OCI-LY1 (cell line): Measurements from ENCODE around the gene ITGB3.
"Not testable (repeated sequence)": the region's sequence is repeated elsewhere in the genome, so short reads cannot be mapped to it uniquely, and the experiment has no call there.

Experiments
- CTCF ChIP-seq: fragments of 200-600 bp; sonication (generic), shearing (Covaris generic); IDR thresholded peaks from 2 replicates; pipeline ENCODE4 v1.5.1; 2017; ENCODE audit warnings: mild to moderate bottlenecking, antibody characterized with exemption, low read length, moderate library complexity, mixed read lengths
- EZH2 ChIP-seq: fragments of 200-600 bp; sonication (generic), shearing (Covaris generic); IDR thresholded peaks from 2 replicates; pipeline ENCODE4 v1.8.0; 2017; ENCODE audit warnings: borderline replicate concordance, mixed run types, mild to moderate bottlenecking, antibody characterized with exemption, low read length, moderate library complexity, mixed read lengths

- TF ChIP-seq CTCF, EZH2: not testable (repeated sequence)
These were observed 36.8 kb upstream of the ITGB3 start for GRCh38 chr17:47216821-47217220.
